ENCODE results near the gene TNFAIP8L1.

GRCh38 chr19:4660181-4660791 lies 21.0 kb downstream of the TNFAIP8L1 start:
- TF ChIP-seq EZH2 (IDR thresholded peaks at IDR 0.05): no peak
- no peak for TF ChIP-seq POLR2AphosphoS5 (IDR thresholded peaks at IDR 0.05; ENCODE audit: borderline replicate concordance, low read depth, low read length)
